GM12801 (cell line): ENCODE results near the gene C19orf81.

Source experiments
- CTCF ChIP-seq: IDR thresholded peaks from one replicate; pipeline ENCODE4 v1.5.1; 2011; ENCODE audit warnings: control low read depth; ENCODE audit not compliant: insufficient read length; ENCODE audit errors: extremely low read depth

Gene C19orf81

DNA sequence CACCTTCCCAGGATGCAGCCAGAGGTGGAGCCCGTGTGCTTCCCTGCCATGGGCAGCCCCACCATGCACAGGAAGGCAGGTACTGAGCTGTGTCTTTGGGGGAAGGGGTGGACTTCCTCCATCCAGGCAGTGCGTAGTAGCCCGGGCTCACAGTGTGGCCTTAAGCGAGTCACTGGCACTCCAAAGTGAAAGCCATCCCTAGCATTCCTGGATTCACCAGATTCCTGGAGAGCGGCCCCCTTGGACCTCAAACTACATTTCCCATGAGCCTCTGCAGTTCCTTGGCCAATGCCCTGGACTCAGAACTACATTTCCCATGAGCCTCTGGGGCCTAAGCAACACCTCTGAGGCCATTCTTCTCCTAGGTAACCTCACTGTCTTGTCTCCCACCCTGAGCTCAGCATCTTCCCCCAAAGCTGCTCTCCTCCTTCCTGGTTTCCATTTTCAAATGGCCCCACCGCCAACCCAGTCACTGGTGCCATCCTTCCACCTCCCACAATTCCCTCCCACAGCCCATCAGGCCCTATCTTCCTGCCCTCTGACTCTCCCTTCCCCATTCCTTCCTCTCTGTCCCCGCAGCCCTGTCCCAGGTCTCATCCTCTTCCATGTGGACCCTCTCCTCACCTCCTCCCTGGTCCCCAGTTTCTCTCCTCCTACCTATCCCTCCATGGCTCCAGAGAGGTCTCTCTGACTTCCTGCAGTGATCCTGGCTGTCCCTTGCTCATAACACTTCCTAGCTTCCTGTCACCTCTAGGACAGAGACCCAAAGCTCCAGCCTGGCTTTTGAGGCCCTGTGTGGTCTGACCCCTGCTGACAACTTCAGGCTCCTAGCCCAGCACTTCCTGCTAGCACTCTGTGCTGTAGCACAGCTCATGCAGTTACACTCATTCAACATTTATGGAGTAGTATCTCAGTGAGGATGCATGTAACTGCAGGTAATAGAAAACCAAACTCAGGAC is at the start of gene C19orf81:
Gene C19orf81 (plus strand): TSS at position 13 of the 959 bp plus-strand sequence. CDS start 0 bp downstream, at position 13.
- TF ChIP-seq CTCF = no peak

GRCh38 chr19:50601407-50602088 is 47.7 kb upstream of the C19orf81 start:
- no peak for TF ChIP-seq CTCF

GRCh38 chr19:50602089-50602422 is 47.2 kb upstream of the C19orf81 start:
- no peak for TF ChIP-seq CTCF

GRCh38 chr19:50602496-50602895 is 46.7 kb upstream of the C19orf81 start:
- TF ChIP-seq CTCF = no peak

- TF ChIP-seq CTCF = no peak
Measured at GRCh38 chr19:50602935-50603334, 46.3 kb upstream of the C19orf81 start.

DNA sequence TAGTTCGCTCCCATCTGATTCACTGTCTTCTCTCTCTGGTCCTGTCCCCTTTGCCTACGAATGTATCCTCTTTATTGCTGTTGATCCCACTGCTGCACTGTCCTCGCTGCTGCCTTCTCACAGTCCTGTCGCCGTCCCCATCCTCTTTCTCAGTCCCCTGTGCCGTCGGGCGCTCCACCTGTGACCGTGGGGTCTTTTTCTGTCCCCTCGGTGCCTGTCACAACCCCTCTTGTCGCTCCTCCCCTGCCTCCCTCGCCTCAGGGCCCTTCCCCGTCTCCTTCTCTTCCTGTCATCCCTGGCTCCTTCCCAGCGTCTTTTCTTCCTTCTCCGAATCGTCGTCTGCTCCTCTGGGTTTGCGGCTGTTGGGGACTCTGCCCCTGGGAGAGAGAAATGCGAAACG is 41.9 kb upstream of the C19orf81 start:
- TF ChIP-seq CTCF = no peak

- no peak for TF ChIP-seq CTCF
Measured at GRCh38 chr19:50607874-50608785, 41.1 kb upstream of the C19orf81 start.
